Measurements from ENCODE around the gene TMEM47.

Gene TMEM47

DNA sequence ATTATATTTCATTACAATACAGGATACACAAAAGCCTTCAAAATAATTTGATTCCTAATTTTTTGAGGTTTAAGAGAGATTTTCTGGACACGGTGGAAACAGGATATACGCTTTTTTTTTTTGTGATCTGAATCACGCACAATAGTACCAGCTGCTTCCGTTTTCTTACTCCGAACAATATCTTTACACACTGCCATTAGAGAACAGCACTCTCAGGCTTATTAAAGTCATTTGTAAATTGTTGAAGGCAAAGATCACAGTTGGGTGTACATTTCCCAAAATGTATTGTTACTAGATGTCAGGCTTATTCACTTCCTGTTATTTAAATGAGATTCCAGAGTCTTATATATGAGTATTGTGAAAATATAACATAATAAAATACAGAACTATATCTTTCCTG is 71.5 kb downstream of the TMEM47 start:
- no peak for DNase-seq (ENCODE audit: low read depth in 2 of 2)

DNA sequence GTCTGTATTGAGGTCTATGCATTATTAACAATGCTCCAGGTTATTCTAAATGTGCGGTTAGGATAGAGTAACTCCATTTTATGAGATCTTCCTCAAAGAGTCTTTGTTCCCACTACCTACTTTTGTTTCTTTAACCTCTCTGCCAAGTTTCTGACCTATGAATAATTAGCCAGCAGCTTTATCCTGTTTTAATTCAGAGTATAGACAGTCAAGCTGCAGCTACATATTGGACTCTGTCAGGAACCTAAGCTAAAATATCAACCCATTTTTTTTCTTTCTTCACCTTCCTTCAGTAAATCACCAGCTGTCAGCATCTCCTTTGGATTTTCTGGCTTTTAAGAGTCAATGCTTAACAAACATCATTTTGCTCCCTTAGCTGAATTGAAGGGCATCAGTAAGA is 72.3 kb downstream of the TMEM47 start:
- DNase-seq (ENCODE audit: low read depth in 2 of 2) = no peak

DNA sequence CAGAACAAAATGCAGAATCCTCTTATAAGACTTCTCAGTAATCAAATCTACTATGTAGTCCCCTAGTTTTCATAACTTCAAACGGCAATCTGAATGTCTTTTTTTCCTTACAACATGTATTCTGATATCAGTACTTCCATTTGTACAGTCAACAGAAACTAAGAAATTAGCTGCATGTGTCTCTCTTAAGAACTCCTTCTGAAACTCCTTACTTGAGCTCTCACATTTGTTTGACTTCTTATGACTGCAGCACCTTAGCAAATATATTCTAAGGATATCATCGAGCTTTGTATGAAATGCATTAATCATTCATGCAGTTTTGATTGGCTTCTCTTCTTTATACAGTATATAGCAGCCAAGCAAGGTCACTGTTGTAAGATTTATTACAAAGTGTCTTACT is 77.0 kb downstream of the TMEM47 start:
- no peak for DNase-seq (ENCODE audit: low read depth in 2 of 2)

DNA sequence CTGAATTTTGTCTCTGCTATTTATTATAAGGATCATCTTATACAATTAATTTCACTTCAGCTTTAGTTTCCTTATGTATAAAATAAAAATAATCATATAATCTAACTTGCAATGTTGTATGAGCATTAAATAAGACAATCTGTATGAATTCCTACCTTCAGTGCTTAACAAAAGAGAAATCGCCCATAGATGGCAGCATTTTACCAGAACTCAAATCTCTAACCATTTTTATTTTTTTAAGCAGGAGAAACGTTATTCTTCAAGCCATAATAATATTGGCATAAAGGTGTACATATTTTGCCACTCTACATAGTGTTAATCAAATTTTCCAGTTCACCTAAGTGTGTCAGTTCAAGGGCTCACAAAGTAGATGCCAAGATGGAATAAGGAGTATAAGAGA is 78.8 kb downstream of the TMEM47 start:
- DNase-seq (ENCODE audit: low read depth in 2 of 2) = no peak

Measured in stimulated activated CD4-positive, alpha-beta T cell treated with anti-CD3 and anti-CD28 coated beads, Interleukin-1b, Interleukin-23, amount 100 ng/mL, for 4 hours (primary cell).